Bronchial epithelial cell (primary cell): ENCODE measurements around the gene ERBIN. TPM values are rescaled to one million over a fixed set of nuclear protein-coding genes. Genes with fewer than 3 reads are reported as not detected.
"Not testable (repeated sequence)": the region's sequence is repeated elsewhere in the genome, so short reads cannot be mapped to it uniquely, and the experiment has no call there.

Source experiments
- DNase-seq: peaks from one replicate; pipeline ENCODE4 v3.0.0-alpha.2; 2010; ENCODE audit warnings: low read depth
- FAIRE-seq: peaks from 2 replicates; lab custom pipeline; 2011; peaks lifted over from hg19 to GRCh38; lab: Jason Lieb, UNC
- H3K27me3 ChIP-seq: 2 replicates; pipeline ENCODE4 v1.5.1; 2011; ENCODE audit warnings: low read length; ENCODE audit not compliant: control insufficient read depth, insufficient read depth
- H3K36me3 ChIP-seq: 2 replicates; pipeline ENCODE4 v1.5.1; 2011; ENCODE audit warnings: low read length; ENCODE audit not compliant: control insufficient read depth, insufficient read depth
- H3K4me3 ChIP-seq: 2 replicates; pipeline ENCODE4 v1.5.1; 2011; ENCODE audit warnings: mild to moderate bottlenecking, low read depth, low read length, control low read depth
- total RNA-seq: library from RNA; depleted of rRNA; stranded (reverse); fragments of >200 nt; gene quantifications from 2 replicates; pipeline ENCODE4 v1.2.1, GENCODE V29; 2014
- TF ChIP-seq, protein P1 (sequence below): IDR thresholded peaks from 2 replicates; pipeline ENCODE4 v1.5.1; 2011; ENCODE audit warnings: mild to moderate bottlenecking, moderate library complexity, low read length, control low read depth, inconsistent platforms; ENCODE audit not compliant: insufficient read depth, severe bottlenecking

The ERBIN gene
- total RNA-seq, 1 donor from 2014 or later, result 46.1 TPM

DNA sequence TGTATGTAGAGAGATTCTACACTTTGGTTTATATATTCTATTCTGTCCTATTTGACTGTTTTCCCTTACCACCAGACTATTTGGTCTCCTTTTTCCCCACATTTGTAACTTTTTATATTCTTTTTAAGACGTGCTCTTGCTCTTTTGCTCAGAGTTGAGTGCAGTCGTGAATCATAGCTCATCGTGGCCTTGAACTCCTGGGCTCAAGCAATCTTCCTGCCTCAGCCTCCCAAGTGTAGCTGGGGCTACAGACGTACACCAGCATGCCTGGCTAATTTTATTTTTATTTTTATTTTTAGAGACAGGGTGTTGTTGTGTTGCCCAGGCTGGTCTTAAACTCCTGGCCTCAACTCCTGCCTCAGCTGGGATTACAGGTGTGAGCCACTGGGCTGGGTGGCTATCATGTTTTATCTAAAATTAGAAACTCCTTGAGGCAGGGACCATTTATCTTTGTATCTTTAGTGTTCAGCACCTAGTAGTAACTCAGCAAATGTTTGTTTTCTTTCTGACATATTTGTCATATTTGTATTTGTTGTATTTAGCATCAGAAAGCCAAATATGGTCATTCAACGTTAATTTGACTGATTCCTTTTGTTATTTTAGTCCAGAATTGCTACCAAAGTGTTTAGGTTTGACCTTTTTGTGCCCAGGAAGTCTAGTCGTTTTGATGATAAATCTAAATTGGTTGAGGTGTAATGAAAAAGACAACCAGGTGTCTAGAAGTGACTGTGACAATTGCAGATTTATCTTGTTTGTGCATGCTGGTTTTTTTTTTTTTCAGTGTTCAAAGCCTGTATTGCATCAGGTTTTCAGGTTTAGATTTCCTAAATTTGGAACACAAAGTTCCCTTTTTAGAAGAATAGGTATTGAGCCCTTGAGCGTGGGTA lies 44.3 kb downstream of the ERBIN start:
- Histone ChIP-seq H3K27me3 (no peaks in the 10 kb centered on the region), H3K36me3 (no peaks in the 10 kb centered on the region), H3K4me3 (no peak overlapping the region)
- DNase-seq (no peak), FAIRE-seq (no peak)
- TF ChIP-seq, protein P1, sequence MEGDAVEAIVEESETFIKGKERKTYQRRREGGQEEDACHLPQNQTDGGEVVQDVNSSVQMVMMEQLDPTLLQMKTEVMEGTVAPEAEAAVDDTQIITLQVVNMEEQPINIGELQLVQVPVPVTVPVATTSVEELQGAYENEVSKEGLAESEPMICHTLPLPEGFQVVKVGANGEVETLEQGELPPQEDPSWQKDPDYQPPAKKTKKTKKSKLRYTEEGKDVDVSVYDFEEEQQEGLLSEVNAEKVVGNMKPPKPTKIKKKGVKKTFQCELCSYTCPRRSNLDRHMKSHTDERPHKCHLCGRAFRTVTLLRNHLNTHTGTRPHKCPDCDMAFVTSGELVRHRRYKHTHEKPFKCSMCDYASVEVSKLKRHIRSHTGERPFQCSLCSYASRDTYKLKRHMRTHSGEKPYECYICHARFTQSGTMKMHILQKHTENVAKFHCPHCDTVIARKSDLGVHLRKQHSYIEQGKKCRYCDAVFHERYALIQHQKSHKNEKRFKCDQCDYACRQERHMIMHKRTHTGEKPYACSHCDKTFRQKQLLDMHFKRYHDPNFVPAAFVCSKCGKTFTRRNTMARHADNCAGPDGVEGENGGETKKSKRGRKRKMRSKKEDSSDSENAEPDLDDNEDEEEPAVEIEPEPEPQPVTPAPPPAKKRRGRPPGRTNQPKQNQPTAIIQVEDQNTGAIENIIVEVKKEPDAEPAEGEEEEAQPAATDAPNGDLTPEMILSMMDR, result no peak

DNA sequence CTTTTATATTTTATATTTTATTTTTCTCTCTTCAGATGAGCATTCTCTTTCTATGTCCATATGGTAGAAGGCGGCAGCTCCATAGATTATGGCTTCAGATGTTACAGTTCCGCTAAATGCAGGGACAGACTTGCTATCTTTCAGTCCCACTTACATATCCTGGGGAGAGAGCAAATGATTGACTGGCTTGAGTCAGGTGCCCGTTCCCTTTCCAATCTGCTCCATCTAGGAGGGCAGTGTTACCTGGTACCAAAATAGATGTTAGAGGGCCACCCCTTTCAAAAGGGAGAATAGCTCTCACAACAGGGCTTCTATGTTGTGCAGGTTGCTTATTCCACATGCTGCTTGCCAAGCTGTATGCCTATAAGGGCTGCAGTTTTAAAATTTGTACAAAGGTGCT lies 45.3 kb downstream of the ERBIN start:
- DNase-seq (no peak), FAIRE-seq (no peak)
- H3K36me3 ChIP-seq, result no peaks in the 10 kb centered on the region
- H3K27me3 ChIP-seq, result no peaks in the 10 kb centered on the region
- no peak overlapping the region for H3K4me3 ChIP-seq
- TF ChIP-seq, protein P1, result no peak

DNA sequence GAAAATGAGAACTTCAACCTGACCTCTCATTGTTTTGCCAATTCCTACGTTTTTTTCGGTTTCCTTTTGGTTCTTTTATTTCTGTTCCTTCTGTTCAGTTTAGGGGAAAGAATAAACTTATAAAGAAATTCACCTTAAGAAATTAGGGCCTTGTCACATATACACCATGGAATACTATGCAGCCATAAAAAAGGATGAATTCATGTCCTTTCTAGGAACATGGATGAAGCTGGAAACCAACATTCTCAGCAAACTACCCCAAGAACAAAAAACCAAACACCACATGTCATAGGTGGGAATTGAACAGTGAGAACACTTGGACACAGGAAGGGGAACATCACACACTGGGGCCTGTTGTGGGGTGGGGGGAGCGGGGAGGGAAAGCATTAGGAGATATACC lies 46.5 kb downstream of the ERBIN start:
- H3K4me3 ChIP-seq, DNase-seq, FAIRE-seq, H3K36me3 ChIP-seq, H3K27me3 ChIP-seq: not testable (repeated sequence)

DNA sequence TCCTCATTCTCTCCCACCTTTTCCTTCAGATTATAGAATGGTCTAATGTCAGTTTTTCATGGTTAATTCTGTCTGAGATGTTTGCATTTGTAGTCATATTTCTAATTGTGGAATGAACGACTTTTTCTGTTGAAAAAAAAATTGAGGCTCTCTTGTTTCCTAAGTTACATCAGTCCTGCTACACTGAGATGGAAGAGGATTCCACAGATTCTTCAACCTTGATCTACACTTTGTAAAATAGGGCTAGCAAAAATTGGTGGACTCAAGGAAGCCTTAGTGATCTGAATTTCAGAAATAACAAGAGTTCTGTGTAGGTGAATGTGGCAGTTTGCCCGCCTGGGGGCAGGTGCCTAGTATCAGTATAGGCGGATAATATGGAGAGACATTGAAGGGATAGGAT lies 51.9 kb downstream of the ERBIN start:
- DNase-seq (no peak), FAIRE-seq (no peak)
- no peak overlapping the region for H3K4me3 ChIP-seq
- no peaks in the 10 kb centered on the region for H3K36me3 ChIP-seq
- no peaks in the 10 kb centered on the region for H3K27me3 ChIP-seq
- TF ChIP-seq, protein P1, result no peak

DNA sequence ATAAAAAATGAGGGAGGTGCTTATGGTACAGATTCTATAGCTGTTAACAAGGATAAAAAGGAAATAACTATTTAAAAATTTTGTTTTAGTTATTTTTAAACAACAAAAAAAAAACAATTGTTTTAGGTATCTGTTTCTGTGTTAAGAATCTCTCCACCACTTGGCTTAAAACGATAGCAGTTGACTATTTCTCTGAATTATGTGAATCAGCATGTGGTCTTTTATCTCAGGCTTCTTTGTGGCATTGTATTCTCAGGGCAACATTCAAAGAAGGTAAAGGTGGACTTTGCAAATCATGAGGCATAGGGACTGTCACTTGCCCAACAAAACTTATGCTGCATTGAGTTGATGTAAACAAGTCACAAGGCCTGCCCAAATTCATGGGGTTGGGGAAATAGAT lies 55.2 kb downstream of the ERBIN start:
- H3K27me3 ChIP-seq, result no peaks in the 10 kb centered on the region
- TF ChIP-seq, protein P1, result no peak
- FAIRE-seq (no peak), DNase-seq (no peak)
- no peak overlapping the region for H3K4me3 ChIP-seq
- no peaks in the 10 kb centered on the region for H3K36me3 ChIP-seq

DNA sequence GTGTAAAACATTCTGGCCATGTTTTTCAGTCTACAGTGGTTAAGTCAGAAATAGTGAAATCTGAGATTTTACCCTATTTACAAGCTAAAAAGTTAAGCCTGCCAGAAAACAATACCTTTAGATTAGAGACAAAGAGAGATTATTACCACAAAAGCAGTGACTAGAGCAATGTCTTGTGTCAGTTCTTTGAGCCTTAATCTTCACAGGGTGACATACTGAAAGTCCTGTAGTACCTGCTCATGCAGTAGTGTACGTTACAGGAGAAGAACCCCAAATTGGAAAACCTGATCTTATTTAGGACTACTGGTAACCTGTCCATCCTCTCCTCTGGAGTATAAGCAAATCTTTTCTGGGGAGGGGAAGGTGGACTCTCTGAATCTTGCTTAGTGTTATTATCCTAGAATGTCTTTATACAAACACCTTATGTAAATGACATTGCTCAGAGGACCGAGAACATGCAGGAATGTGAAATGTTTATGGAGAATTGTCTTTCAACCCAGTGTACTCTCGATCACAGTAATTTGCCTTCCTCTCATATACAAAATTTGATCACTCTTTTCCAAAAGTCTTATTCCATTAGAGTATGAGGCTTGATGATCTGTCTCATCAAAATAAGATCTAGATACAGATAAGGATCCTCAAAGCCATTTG lies 55.7 kb downstream of the ERBIN start:
- FAIRE-seq, result no peak
- H3K36me3 ChIP-seq, result no peaks in the 10 kb centered on the region

More for the DNA sequence above, 55.7 kb downstream of the ERBIN start:
- TF ChIP-seq, protein P1, result no peak
- H3K27me3 ChIP-seq, result no peaks in the 10 kb centered on the region
- H3K4me3 ChIP-seq, result no peak overlapping the region
- DNase-seq, result no peak
